ENCODE results near the gene FLAD1. TPM values are rescaled to one million over a fixed set of nuclear protein-coding genes. Genes with fewer than 3 reads are reported as not detected.
A peak's percentile ranks its signal among the peaks of the same experiment; 100 is the strongest.

The FLAD1 gene
- total RNA-seq, 1 experiment from 2014 or later: 88.3 TPM

GRCh38 chr1:155011437-155012025, 28.4 kb downstream of the FLAD1 start:
- Mint-ChIP-seq H3K4me3 (no peak overlapping the region), H3K9me3 (no peaks in the 10 kb centered on the region), H3K36me3 (peaks cover 8% of the 10 kb centered on the region; the same call in 1 of the 2 replicates), H3K27me3 (ENCODE audit: low read depth) (no peaks in the 10 kb centered on the region), H3K27ac (peak overlapping the region; percentile 47; the same call in 1 of the 2 replicates), H3K4me1 (peaks cover 48% of the 10 kb centered on the region)
- ATAC-seq (no peak), DNase-seq (ENCODE audit: low spot score) (no peak)
- ChIA-PET POLR2A (interaction anchor here (1.0 to 1.5 kb wide), 4 partner anchors 18 to 59 kb away, joined by 4 to 6 read pairs (median 4); partner anchors contain the start of genes LENEP and SHC1), CTCF (interaction anchor here (1.1 to 6.8 kb wide), 17 partner anchors 8 to 182 kb away, joined by 3 to 73 read pairs (median 9); partner anchors contain the start of genes ADAM15, EFNA4, KRTCAP2 and LENEP)
- TF ChIP-seq TP53 (CRISPR knock-in tag; IDR thresholded peaks at IDR 0.05): no peak
- TF ChIP-seq HMGXB4 (CRISPR knock-in tag; IDR thresholded peaks at IDR 0.05): 0 out of 2 replicates have a peak, but pooled peaks have one; percentile 17

GRCh38 chr1:155012026-155012546, 28.9 kb downstream of the FLAD1 start:
- H3K27ac Mint-ChIP-seq: peak overlapping the region; percentile 95
- no peaks in the 10 kb centered on the region for H3K9me3 Mint-ChIP-seq
- ChIA-PET POLR2A (interaction anchor here (0.8 to 1.5 kb wide), 6 partner anchors 8 to 58 kb away, joined by 3 to 6 read pairs (median 4); partner anchors contain the start of genes FLAD1, LENEP and SHC1), CTCF (interaction anchor here (0.6 to 6.8 kb wide), 19 partner anchors 8 to 181 kb away, joined by 3 to 73 read pairs (median 7); partner anchors contain the start of genes ADAM15, EFNA4, KRTCAP2 and LENEP)
- peaks cover 49% of the 10 kb centered on the region for H3K4me1 Mint-ChIP-seq
- H3K36me3 Mint-ChIP-seq: peaks cover 8% of the 10 kb centered on the region; the same call in 1 of the 2 replicates
- peak; percentile 88 for DNase-seq (ENCODE audit: low spot score)
- peak; percentile 78 for ATAC-seq
- H3K4me3 Mint-ChIP-seq: peak overlapping the region; percentile 45
- H3K27me3 Mint-ChIP-seq (ENCODE audit: low read depth): no peaks in the 10 kb centered on the region
- TF ChIP-seq STAT6 (CRISPR knock-in tag; conservative IDR thresholded peaks at IDR 0.05; ENCODE audit: low read depth) (no peak), MAX (CRISPR knock-in tag; IDR thresholded peaks at IDR 0.05) (peak; percentile 64; the same call in 1 of the 2 replicates), USF2 (CRISPR knock-in tag; IDR thresholded peaks at IDR 0.05) (peak; percentile 93), HMGXB4 (CRISPR knock-in tag; IDR thresholded peaks at IDR 0.05) (no peak), JUN (CRISPR knock-in tag; IDR thresholded peaks at IDR 0.05) (no peak), NR3C1 (CRISPR knock-in tag; conservative IDR thresholded peaks at IDR 0.05; ENCODE audit: low read depth) (no peak), PRDM15 (CRISPR knock-in tag; IDR thresholded peaks at IDR 0.05) (peak; percentile 60; the same call in 1 of the 2 replicates), MLX (CRISPR knock-in tag; IDR thresholded peaks at IDR 0.05) (no peak), FOXP1 (CRISPR knock-in tag; IDR thresholded peaks at IDR 0.05; ENCODE audit: borderline replicate concordance) (no peak), USF1 (CRISPR knock-in tag; IDR thresholded peaks at IDR 0.05) (peak; percentile 91), ZNF416 (CRISPR knock-in tag; IDR thresholded peaks at IDR 0.05) (no peak), ZNF532 (CRISPR knock-in tag; IDR thresholded peaks at IDR 0.05; ENCODE audit: borderline replicate concordance) (no peak)
